Measurements from ENCODE around the gene C3orf20. TPM values are rescaled to one million over a fixed set of nuclear protein-coding genes. Genes with fewer than 3 reads are reported as not detected.

The C3orf20 gene
- total and polyA plus RNA-seq, 2 experiments from 2014 or later: not detected

- H3K27me3 ChIP-seq (ENCODE audit: insufficient read depth): no peaks in the 10 kb centered on the region
- no peaks in the 10 kb centered on the region for H4K20me1 ChIP-seq (replicated peaks; ENCODE audit: insufficient read depth)
- Mint-ChIP-seq H3K27me3 (ENCODE audit: insufficient read depth, low read depth, poor library complexity) (peaks cover 4% of the 10 kb centered on the region), H3K36me3 (ENCODE audit: low read depth) (no peaks in the 10 kb centered on the region), H3K4me3 (no peak overlapping the region), H3K4me1 (peaks cover 4% of the 10 kb centered on the region), H3K9me3 (no peaks in the 10 kb centered on the region), H3K27ac (no peak overlapping the region)
- no peak for ATAC-seq
- no peak overlapping the region for H3K27ac ChIP-seq (ENCODE audit: low read depth)
- no peaks in the 10 kb centered on the region for H3K36me3 ChIP-seq (ENCODE audit: insufficient read depth)
- no peak for TF ChIP-seq POLR2AphosphoS5 (IDR thresholded peaks at IDR 0.05; ENCODE audit: low read depth)
- TF ChIP-seq JUNB (IDR thresholded peaks at IDR 0.05; ENCODE audit: unreplicated experiment): no peak
- TF ChIP-seq REST (IDR thresholded peaks at IDR 0.05; ENCODE audit: unreplicated experiment): no peak
- H3K4me2 ChIP-seq: no peak overlapping the region
- no peak overlapping the region for H3K4me3 ChIP-seq
- no peaks in the 10 kb centered on the region for H3K9me2 ChIP-seq (ENCODE audit: insufficient read depth)
- H3K4me1 ChIP-seq (ENCODE audit: insufficient read depth): no peaks in the 10 kb centered on the region
- no peak overlapping the region for H2AFZ ChIP-seq
- no peaks in the 10 kb centered on the region for H3K79me2 ChIP-seq (replicated peaks; ENCODE audit: insufficient read depth)
- H3F3A ChIP-seq (replicated peaks; ENCODE audit: low read depth): no peaks in the 10 kb centered on the region
- no peak for DNase-seq (ENCODE audit: low spot score)
Measured at GRCh38 chr3:14726441-14726780, 51.5 kb downstream of the C3orf20 start.

GRCh38 chr3:14728113-14728512, 53.2 kb downstream of the C3orf20 start:
- DNase-seq (ENCODE audit: low spot score): no peak
- Histone ChIP-seq H3K79me2 (replicated peaks; ENCODE audit: insufficient read depth) (no peaks in the 10 kb centered on the region), H3K4me2 (no peak overlapping the region), H3K9me2 (ENCODE audit: insufficient read depth) (no peaks in the 10 kb centered on the region), H3K27ac (ENCODE audit: low read depth) (no peak overlapping the region), H3K36me3 (ENCODE audit: insufficient read depth) (no peaks in the 10 kb centered on the region), H3K4me1 (ENCODE audit: insufficient read depth) (no peaks in the 10 kb centered on the region), H3F3A (replicated peaks; ENCODE audit: low read depth) (no peaks in the 10 kb centered on the region), H2AFZ (no peak overlapping the region), H3K27me3 (ENCODE audit: insufficient read depth) (no peaks in the 10 kb centered on the region), H3K4me3 (no peak overlapping the region), H4K20me1 (replicated peaks; ENCODE audit: insufficient read depth) (no peaks in the 10 kb centered on the region)
- ATAC-seq: no peak
- Mint-ChIP-seq H3K36me3 (ENCODE audit: low read depth) (no peaks in the 10 kb centered on the region), H3K27me3 (ENCODE audit: insufficient read depth, low read depth, poor library complexity) (peaks cover 3% of the 10 kb centered on the region), H3K4me3 (no peak overlapping the region), H3K9me3 (no peaks in the 10 kb centered on the region), H3K27ac (no peak overlapping the region), H3K4me1 (peaks cover 4% of the 10 kb centered on the region)
- TF ChIP-seq ETS1 (IDR thresholded peaks at IDR 0.05): no peak
- TF ChIP-seq NANOG (IDR thresholded peaks at IDR 0.05; ENCODE audit: borderline replicate concordance): no peak
- TF ChIP-seq EZH2phosphoT487 (IDR thresholded peaks at IDR 0.05; ENCODE audit: unreplicated experiment): no peak
- TF ChIP-seq JUNB (IDR thresholded peaks at IDR 0.05; ENCODE audit: unreplicated experiment): no peak
- TF ChIP-seq CTCF (conservative IDR thresholded peaks at IDR 0.05; ENCODE audit: low read depth in 2 of 2): no peak
- TF ChIP-seq POLR2AphosphoS5 (IDR thresholded peaks at IDR 0.05; ENCODE audit: low read depth): no peak
- TF ChIP-seq CREB1 (CRISPR knock-in tag; IDR thresholded peaks at IDR 0.05; ENCODE audit: low read depth): no peak
- no peak for TF ChIP-seq EZH2 (IDR thresholded peaks at IDR 0.05; ENCODE audit: low read depth, unreplicated experiment)
- TF ChIP-seq REST (IDR thresholded peaks at IDR 0.05; ENCODE audit: unreplicated experiment): no peak
